CD4-positive, alpha-beta memory T cell (primary cell): ENCODE results near the gene INAVA. TPM values are rescaled to one million over a fixed set of nuclear protein-coding genes. Genes with fewer than 3 reads are reported as not detected.
"Not testable (repeated sequence)": the region's sequence is repeated elsewhere in the genome, so short reads cannot be mapped to it uniquely, and the experiment has no call there.

Experiments used
- CTCF ChIA-PET: fragments of 350-600 bp; sonication (Branson Sonifier 250); formaldehyde crosslinking; loops from one replicate; lab custom pipeline; 2021; ENCODE audit warnings: inconsistent platforms; ENCODE audit not compliant: partially characterized antibody; lab: Charles Lee
- POLR2A ChIA-PET: fragments of 350-600 bp; sonication (Branson Sonifier 250); formaldehyde crosslinking; loops from one replicate; lab custom pipeline; 2021; ENCODE audit not compliant: partially characterized antibody; lab: Charles Lee
- DNase-seq, 5 donors: peaks; one replicate each; pipeline versions ENCODE4 v3.0.0 to v3.0.0-alpha.2; 2020 to 2022; ENCODE audit warnings: mixed read lengths in 1 of 5
- H3K27ac ChIP-seq: one replicate; pipeline ENCODE4 v1.7.0; 2013; ENCODE audit warnings: low read depth, low read length
- H3K27me3 ChIP-seq: 2 replicates; pipeline ENCODE4 v1.7.0; 2013; ENCODE audit warnings: mild to moderate bottlenecking, low read length, moderate library complexity; ENCODE audit not compliant: insufficient read depth
- H3K36me3 ChIP-seq: 2 replicates; pipeline ENCODE4 v1.7.0; 2013; ENCODE audit warnings: mild to moderate bottlenecking, low read length, moderate library complexity; ENCODE audit not compliant: insufficient read depth
- H3K4me1 ChIP-seq: 2 replicates; pipeline ENCODE4 v1.7.0; 2013; ENCODE audit warnings: mild to moderate bottlenecking, low read length, moderate library complexity; ENCODE audit not compliant: insufficient read depth
- H3K4me3 ChIP-seq, 2 donors: one replicate each; pipeline ENCODE4 v1.7.0; 2013; ENCODE audit warnings: low read length in 2 of 2, mild to moderate bottlenecking in 1 of 2
- H3K9me3 ChIP-seq, 2 donors: one replicate each; pipeline ENCODE4 v1.7.0; 2013; ENCODE audit warnings: low read length in 2 of 2, control low read depth in 1 of 2; ENCODE audit not compliant: control insufficient read depth in 1 of 2
- H3K27ac Mint-ChIP-seq, 7 donors: one replicate each; pipeline ENCODE4 v1.8.0; 2020 to 2021; ENCODE audit warnings: mixed read lengths in 7 of 7, mild to moderate bottlenecking in 6 of 7, inconsistent platforms in 3 of 7, moderate library complexity in 3 of 7
- H3K27me3 Mint-ChIP-seq, 2 donors: one replicate each; pipeline ENCODE4 v1.8.0; 2020 to 2021; ENCODE audit warnings: mixed read lengths in 2 of 2
- H3K36me3 Mint-ChIP-seq, 2 donors: one replicate each; pipeline ENCODE4 v1.8.0; 2020 to 2021; ENCODE audit warnings: mixed read lengths in 2 of 2, inconsistent platforms in 1 of 2, mild to moderate bottlenecking in 1 of 2
- H3K4me1 Mint-ChIP-seq, 4 donors: one replicate each; pipeline ENCODE4 v1.8.0; 2020 to 2021; ENCODE audit warnings: mixed read lengths in 4 of 4, mild to moderate bottlenecking in 1 of 4
- H3K4me3 Mint-ChIP-seq, 8 donors: one replicate each; pipeline ENCODE4 v1.8.0; 2020 to 2021; ENCODE audit warnings: mixed read lengths in 8 of 8, mild to moderate bottlenecking in 7 of 8, moderate library complexity in 6 of 8, inconsistent platforms in 3 of 8
- H3K9me3 Mint-ChIP-seq, 8 donors: one replicate each; pipeline ENCODE4 v1.8.0; 2020 to 2021; ENCODE audit warnings: mixed read lengths in 8 of 8, mild to moderate bottlenecking in 5 of 8, inconsistent platforms in 3 of 8, moderate library complexity in 1 of 8
- intact Hi-C: fragments of 100-400 bp; cut with micrococcal nuclease; formaldehyde crosslinking; loops from one replicate; pipeline ENCODE4 v1.15.1; 2023
- polyA plus RNA-seq, 2 donors: library from polyadenylated mRNA; unstranded; fragments of 300-500 nt; fragmentation: Illumina TruSeq; gene quantifications; one replicate each; pipeline ENCODE4 v1.2.3, GENCODE V29; 2021
- total RNA-seq, 2 experiments: library from RNA; stranded (reverse); gene quantifications; one replicate each; pipeline ENCODE4 v1.2.3, GENCODE V29; 2021

The INAVA gene
- total and polyA plus RNA-seq, 4 experiments from 2014 or later = 0.20 to 0.70 (median 0.28) TPM; not detected in 1

DNA sequence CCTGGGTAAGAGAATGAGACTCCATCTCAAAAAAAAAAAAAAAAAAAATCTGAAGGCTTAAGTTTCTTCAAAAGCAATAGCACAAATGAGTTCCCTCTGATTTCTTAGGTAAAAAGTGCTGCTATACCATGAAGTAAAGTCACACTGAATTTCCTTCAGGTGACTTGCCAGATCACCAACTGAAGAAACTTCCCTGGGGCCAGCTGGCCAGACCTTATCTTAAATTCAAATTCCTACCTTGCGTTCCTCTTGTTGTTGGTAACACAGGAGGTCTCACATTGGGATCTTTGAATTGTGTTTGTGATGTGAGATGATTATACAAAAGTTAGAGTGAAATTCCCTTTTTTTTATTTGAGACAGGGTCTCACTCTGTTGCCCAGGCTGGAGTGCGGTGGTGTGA, 11.8 kb downstream of the INAVA start:
- intact Hi-C loops = no loop called here
- Histone ChIP-seq H3K9me3 (no peaks in the 10 kb centered on the region), H3K27me3 (no peaks in the 10 kb centered on the region), H3K4me3 (no peak overlapping the region), H3K36me3 (no peaks in the 10 kb centered on the region), H3K4me1 (peaks cover 27% of the 10 kb centered on the region), H3K27ac (no peak overlapping the region)
- Mint-ChIP-seq H3K4me1 (peaks cover 8 to 24% (median 14%) of the 10 kb centered on the region in 4 donors), H3K27ac (peak overlapping the region in 2 of 7 donors; percentile 10 to 79), H3K27me3 (peaks cover 0 to 3% of the 10 kb centered on the region in 2 donors), H3K36me3 (no peaks in the 10 kb centered on the region), H3K9me3 (no peaks in the 10 kb centered on the region), H3K4me3 (no peak overlapping the region)
- POLR2A ChIA-PET = interaction anchor here (1.8 kb wide), 1 partner anchor 19 kb away, joined by 7 read pairs; no protein-coding TSS in a partner anchor
- DNase-seq = no peak
- CTCF ChIA-PET = interaction anchor here (0.9 kb wide), 1 partner anchor 18 kb away, joined by 3 read pairs; no protein-coding TSS in a partner anchor

DNA sequence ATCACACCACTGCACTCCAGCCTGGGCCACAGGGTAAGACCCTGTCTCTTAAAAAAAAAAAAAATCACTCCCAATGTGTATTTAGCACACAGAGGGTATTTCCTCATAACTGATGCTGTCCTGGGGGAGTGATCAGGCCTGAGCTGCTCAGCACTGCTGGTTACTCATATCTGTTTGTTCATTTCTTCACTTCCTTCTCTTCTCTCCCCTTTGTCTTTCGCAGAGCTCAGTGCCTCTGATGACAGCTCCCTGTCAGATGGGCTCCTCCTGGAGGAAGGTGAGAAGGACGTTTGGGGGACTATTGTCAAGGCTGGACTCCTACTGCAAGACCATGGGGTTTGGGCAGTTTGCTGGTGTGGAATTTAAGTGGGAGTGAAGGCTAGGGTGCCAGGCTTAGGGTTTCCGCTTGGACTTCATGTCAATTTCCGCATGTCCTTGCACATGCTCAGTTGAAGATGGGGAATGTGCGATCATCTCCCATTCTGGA, 13.0 kb downstream of the INAVA start:
- Mint-ChIP-seq H3K4me1 (peaks cover 8 to 24% (median 14%) of the 10 kb centered on the region in 4 donors), H3K27me3 (peaks cover 0 to 3% of the 10 kb centered on the region in 2 donors), H3K9me3 (no peaks in the 10 kb centered on the region), H3K27ac (peak overlapping the region in 1 of 7 donors; percentile 66), H3K36me3 (no peaks in the 10 kb centered on the region), H3K4me3 (no peak overlapping the region)
- intact Hi-C loops = no loop called here
- no peaks in the 10 kb centered on the region for H3K36me3 ChIP-seq
- H3K9me3 ChIP-seq = no peaks in the 10 kb centered on the region
- DNase-seq = no peak
- H3K4me1 ChIP-seq = peaks cover 27% of the 10 kb centered on the region
- no peaks in the 10 kb centered on the region for H3K27me3 ChIP-seq
- ChIA-PET CTCF (interaction anchor here (0.9 kb wide), 1 partner anchor 17 kb away, joined by 3 read pairs; no protein-coding TSS in a partner anchor), POLR2A (no interaction called here)
- H3K4me3 ChIP-seq = no peak overlapping the region
- H3K27ac ChIP-seq = no peak overlapping the region

DNA sequence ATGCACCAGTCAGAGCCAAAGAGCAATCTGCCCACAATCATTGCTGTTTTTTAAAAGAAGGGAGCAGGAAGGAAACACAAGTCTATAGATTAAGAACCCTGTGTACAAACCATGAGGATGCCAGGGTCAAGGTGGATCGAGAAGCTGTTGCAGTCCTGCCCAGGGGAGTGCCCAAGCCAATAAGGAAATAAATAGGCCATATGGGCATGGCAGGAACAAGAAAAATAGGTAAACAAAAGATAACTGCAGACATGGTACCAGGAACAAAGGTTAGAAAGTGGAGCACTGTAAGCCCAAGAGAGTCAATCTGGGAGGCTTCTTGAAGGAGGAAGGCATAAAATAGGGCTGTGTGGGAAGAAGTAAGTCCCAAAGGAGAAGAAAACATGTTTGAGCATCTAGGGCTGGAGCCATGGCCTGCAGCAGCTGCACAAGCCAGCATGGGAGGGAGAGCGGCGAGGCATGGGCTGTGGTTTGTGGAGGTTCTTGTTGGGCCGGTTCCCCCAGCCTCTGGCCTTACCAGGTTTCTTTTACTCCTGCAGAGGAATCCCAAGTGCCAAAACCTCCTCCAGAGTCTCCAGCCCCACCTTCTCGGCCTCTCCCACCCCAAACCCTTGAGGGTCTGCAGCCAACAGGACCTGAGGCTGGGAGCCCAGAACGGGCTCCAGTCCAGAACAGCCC, 13.6 kb downstream of the INAVA start:
- CTCF ChIA-PET = no interaction called here
- intact Hi-C loops = no loop called here
- POLR2A ChIA-PET = no interaction called here

DNA sequence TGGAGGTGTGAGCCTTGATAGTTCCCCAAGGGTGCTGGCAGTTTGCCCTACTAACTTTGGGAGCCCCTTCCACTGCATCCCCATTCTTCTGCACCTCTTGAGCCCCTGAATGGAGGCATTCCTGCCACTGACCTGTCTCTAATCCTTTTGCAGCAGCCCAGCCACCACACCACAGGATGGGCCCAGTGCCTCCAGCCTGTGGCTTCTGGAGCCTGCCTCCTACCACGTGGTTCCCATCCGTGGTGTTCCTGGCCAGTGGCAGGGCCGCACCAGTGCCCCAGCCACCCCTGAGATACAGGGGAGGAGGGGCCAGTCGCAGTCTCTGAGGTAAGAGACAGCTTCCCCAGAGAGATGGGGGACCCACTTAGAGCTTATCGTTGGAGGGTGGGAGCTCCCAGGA, 14.4 kb downstream of the INAVA start:
- ChIA-PET CTCF (no interaction called here), POLR2A (no interaction called here)
- Histone ChIP-seq H3K9me3 (no peaks in the 10 kb centered on the region), H3K4me1 (peaks cover 27% of the 10 kb centered on the region), H3K4me3 (no peak overlapping the region), H3K27ac (no peak overlapping the region), H3K36me3 (no peaks in the 10 kb centered on the region), H3K27me3 (no peaks in the 10 kb centered on the region)
- intact Hi-C loops = no loop called here
- no peak overlapping the region for H3K4me3 Mint-ChIP-seq
- no peak for DNase-seq
- peaks cover 8 to 24% (median 14%) of the 10 kb centered on the region in 4 donors for H3K4me1 Mint-ChIP-seq
- no peaks in the 10 kb centered on the region for H3K9me3 Mint-ChIP-seq
- peaks cover 0 to 3% of the 10 kb centered on the region in 2 donors for H3K27me3 Mint-ChIP-seq
- no peak overlapping the region for H3K27ac Mint-ChIP-seq
- no peaks in the 10 kb centered on the region for H3K36me3 Mint-ChIP-seq

More for the DNA sequence above, 13.6 kb downstream of the INAVA start:
- Histone ChIP-seq H3K27ac (no peak overlapping the region), H3K36me3 (no peaks in the 10 kb centered on the region), H3K9me3 (no peaks in the 10 kb centered on the region), H3K27me3 (no peaks in the 10 kb centered on the region), H3K4me3 (no peak overlapping the region), H3K4me1 (peaks cover 27% of the 10 kb centered on the region)
- H3K36me3 Mint-ChIP-seq = no peaks in the 10 kb centered on the region
- peaks cover 0 to 3% of the 10 kb centered on the region in 2 donors for H3K27me3 Mint-ChIP-seq
- H3K4me1 Mint-ChIP-seq = peaks cover 8 to 24% (median 14%) of the 10 kb centered on the region in 4 donors
- H3K9me3 Mint-ChIP-seq = no peaks in the 10 kb centered on the region
- DNase-seq = no peak
- H3K4me3 Mint-ChIP-seq = no peak overlapping the region
- H3K27ac Mint-ChIP-seq = no peak overlapping the region

GRCh38 chr1:200909757-200910239, 15.1 kb downstream of the INAVA start:
- no peaks in the 10 kb centered on the region for H3K36me3 ChIP-seq
- no peaks in the 10 kb centered on the region for H3K36me3 Mint-ChIP-seq
- H3K4me1 Mint-ChIP-seq = peaks cover 8 to 20% (median 13%) of the 10 kb centered on the region in 4 donors
- no peaks in the 10 kb centered on the region for H3K9me3 Mint-ChIP-seq
- H3K27me3 Mint-ChIP-seq = peaks cover 0 to 3% of the 10 kb centered on the region in 2 donors
- H3K4me3 Mint-ChIP-seq = no peak overlapping the region
- peaks cover 22% of the 10 kb centered on the region for H3K4me1 ChIP-seq
- no peak overlapping the region for H3K4me3 ChIP-seq
- intact Hi-C loops = no loop called here
- H3K27ac ChIP-seq = no peak overlapping the region
- H3K9me3 ChIP-seq = no peaks in the 10 kb centered on the region
- H3K27me3 ChIP-seq = no peaks in the 10 kb centered on the region
- ChIA-PET POLR2A (no interaction called here), CTCF (no interaction called here)
- H3K27ac Mint-ChIP-seq = no peak overlapping the region
- DNase-seq = no peak

DNA sequence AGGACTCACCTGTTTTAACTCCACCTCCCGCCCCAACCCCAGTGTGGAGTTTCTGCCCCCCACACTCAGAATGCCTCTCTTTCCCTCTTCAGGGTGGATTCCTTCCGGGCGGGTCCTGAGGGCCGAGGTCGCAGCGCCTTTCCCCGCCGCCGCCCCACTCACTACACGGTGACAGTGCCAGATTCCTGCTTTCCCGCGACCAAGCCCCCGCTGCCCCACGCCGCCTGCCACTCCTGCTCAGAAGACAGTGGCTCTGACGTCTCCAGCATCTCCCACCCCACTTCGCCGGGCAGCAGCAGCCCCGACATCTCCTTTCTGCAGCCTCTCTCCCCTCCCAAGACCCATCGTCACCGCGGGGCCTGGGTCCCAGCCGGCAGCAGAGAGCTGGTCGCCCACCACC, 16.7 kb downstream of the INAVA start:
- Histone ChIP-seq H3K36me3 (no peaks in the 10 kb centered on the region), H3K4me3 (no peak overlapping the region), H3K9me3 (no peaks in the 10 kb centered on the region), H3K4me1 (peaks cover 7% of the 10 kb centered on the region), H3K27me3 (no peaks in the 10 kb centered on the region), H3K27ac (no peak overlapping the region)
- no peak overlapping the region for H3K27ac Mint-ChIP-seq
- POLR2A ChIA-PET = no interaction called here
- intact Hi-C loops = no loop called here
- H3K27me3 Mint-ChIP-seq = no peaks in the 10 kb centered on the region
- no peaks in the 10 kb centered on the region for H3K9me3 Mint-ChIP-seq
- CTCF ChIA-PET = no interaction called here
- H3K36me3 Mint-ChIP-seq = no peaks in the 10 kb centered on the region
- no peak for DNase-seq
- H3K4me1 Mint-ChIP-seq = peaks cover 2 to 7% (median 4%) of the 10 kb centered on the region in 4 donors
- no peak overlapping the region for H3K4me3 Mint-ChIP-seq

DNA sequence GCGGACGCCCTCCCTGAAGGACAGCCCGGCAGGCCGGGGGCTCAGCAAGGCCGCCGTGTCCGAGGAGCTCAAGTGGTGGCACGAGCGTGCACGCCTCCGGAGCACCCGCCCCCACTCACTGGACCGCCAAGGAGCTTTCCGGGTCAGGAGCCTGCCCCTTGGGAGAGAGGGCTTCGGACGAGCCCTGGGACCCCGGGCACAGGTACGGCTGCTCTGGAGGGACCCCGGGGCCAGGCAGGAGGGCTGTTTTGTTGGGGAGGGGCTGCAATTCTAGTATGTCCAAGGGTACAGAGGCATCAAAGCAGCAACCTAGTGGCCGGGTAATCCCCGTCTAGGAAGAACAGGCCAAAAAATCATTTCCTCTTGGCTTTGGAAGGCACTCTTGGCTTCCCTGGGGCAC, 17.2 kb downstream of the INAVA start:
- H3K4me1 ChIP-seq, H3K27me3 ChIP-seq, H3K4me3 ChIP-seq, intact Hi-C loops, POLR2A ChIA-PET, H3K27ac ChIP-seq, H3K36me3 Mint-ChIP-seq, H3K27ac Mint-ChIP-seq, DNase-seq, H3K9me3 Mint-ChIP-seq, H3K9me3 ChIP-seq, H3K27me3 Mint-ChIP-seq, H3K36me3 ChIP-seq, H3K4me1 Mint-ChIP-seq, H3K4me3 Mint-ChIP-seq, CTCF ChIA-PET: not testable (repeated sequence)
